ENCODE data around the gene OLFML1.

Gene OLFML1

DNA sequence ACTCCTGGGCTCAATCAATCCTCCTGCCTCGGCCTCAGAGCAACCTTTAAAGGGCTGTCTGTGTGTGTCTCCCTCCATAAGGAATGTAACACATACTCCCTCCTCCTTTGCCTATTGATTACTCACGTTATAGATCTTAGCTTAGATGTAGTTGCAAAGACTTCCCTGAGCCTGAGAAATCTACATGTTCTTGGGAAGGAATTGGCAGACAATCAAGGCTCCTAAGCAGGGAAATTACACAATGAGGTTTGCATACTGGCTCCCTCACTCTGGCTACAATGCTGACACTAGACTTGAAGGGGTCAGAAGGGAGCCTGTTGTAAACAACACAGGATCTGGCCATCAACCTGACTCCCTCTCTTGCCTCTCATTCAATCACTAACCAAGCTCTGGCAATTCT, 5.2 kb upstream of the OLFML1 start:
- no peak for DNase-seq

DNA sequence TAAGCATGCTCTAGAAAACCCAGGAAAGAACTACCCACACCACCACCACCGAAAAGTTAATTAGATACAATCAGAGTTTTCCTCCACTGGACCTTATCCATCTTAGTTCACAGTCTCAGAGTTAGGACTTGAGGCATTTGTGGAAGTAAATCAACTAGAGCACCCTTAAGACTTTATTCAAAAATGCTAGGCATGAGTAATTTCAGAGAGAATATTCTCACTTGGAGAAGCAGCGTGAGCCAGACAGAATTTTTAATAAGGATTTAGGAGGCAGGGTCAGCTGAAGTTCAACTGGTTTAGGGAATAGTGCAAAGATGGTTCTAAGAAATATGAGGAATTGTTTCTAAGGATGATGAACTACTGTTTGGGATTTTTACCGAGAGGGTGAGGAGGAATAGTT, 1.2 kb upstream of the OLFML1 start:
- DNase-seq: no peak

DNA sequence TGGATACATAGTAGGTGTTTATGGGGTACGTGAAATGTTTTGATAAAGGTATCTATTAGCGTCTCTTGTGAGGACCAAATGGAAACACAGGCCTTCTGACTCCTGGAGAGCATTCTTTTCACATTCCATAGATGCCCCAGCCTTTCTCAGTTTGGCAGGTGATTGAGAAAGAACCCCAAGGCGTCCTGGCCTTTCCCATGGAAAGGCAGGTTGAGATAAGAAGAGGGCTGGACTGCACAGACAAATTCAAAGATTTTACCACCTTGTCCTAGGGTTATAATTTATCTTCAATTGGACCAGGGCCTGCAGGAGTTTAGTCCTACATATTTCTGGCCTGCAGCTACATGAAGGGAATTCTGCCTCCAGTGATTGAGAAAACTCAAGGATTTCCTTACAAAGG, 661 bp upstream of the OLFML1 start:
- no peak for DNase-seq

DNA sequence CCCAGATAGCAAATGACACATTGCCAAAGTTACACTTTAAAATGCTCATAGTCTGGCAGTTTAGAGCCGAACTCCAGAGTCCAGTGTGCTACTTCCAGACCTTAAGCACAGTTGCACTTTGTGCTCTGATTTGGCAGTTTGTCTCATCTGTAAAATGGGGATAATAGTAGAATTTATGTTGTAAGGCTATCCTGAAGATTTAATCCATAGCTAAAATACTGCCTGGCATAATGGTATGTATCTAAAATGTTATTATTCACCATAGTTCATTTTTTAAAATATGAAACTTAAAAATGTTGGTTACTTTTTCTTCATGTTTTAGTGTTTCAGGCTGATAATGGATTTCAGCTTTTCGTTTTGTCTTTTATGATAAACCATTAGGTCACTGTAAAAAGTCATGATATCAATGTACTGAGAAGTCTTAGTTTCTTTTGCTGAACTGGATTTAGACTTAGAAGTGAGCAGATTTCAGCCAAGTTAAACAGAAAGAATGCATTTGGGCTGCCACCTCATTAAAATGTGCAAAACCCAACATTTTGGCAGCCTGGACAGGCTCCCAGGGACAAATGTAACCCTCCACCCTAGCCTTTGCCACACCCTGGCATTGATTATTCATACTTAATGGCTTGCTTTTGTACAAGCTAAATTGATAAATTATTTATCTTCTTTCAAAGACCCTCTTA, 933 bp downstream of the OLFML1 start:
- DNase-seq: no peak

DNA sequence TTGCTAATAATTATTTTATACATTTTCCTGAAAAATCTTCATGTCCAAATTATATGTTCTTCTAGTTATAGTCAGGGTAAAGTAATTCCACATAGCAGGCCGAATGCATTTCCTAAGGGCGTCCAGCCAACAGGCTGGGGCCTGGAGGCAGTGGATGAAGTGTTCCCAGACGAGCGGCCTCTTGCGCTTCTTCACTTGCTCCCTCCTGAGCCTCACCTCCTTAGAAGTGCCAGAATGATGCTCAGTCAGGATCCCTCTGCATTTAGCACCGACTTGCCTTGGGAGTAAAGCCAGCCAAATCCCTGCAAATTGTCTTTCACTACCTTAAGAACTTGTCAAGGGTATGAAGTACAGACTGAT, 1.5 kb downstream of the OLFML1 start:
- DNase-seq: no peak

DNA sequence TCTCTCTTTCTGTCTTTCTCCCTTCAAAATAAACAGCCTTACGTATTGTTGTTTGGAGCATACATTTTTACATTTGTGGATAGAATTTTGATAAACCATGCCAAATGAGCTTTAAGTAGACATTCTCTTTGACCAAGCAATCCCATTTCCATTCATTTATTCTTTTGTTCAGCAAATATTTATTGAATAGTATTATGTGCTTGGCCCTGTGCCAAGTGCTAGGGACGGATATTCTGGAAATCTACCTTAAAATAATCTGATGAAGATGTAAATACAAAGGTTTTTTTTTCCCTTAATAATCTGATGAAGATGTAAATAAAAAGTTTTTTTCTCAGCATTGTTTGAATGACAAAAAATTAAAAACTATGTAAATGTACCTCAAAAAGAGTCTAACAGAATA, 2.1 kb downstream of the OLFML1 start:
- DNase-seq: no peak

DNA sequence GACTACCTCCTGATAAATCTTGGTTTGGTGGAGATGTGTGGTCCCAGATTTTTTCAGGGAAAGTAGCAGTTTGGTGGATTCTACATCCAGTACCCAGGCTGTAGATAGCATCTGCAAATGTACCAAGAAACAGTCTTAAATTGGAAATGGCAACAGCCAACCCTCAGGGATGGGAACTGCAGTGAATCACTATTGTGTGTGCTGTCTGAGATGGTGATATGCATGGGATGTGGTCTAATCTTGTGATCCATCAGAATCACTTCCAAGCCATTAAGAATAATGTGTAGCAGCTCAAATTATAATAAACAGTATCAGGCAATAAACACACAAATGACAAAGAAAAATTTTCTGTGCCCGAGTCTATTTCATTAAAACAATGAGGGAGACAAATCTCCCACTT, 3.4 kb downstream of the OLFML1 start:
- DNase-seq: no peak

DNA sequence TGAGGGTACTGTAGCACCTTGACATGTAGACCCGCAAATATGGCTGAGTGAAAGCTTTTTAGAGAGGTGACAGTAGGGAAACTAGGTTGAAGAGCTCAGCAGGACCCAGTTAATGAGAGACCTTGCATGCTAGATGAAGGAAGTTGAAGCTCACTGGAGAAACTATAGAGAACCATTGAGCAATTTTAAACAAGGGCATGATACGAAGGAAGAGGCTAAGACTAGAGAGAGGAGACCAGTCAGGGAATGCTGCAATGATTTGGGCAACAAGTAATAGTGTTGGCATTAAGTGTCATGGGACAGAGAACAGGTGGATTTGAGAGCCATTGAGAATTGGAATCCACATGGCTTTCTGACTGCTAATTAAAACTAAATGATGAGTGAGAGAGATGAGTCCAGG, 4.1 kb downstream of the OLFML1 start:
- no peak for DNase-seq

DNA sequence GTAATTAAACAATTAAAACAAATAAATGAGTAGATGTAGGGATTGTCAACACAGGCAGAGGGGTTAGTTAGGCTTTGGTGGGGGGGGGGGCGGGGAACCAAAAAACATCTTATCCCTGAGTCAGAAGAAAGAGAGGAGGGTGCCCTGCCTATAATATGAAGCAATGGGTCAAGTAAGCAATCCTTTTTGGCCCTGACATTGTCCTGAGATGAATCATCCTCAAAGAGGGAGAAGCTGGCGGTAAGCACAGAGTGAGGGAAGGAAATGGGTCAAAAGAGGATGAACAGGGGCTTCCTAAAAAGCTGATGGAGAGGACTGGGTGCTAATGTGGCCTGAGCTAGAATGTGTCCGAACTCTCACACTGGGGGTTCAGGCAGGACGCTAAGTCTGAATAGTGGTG, 4.7 kb downstream of the OLFML1 start:
- no peak for DNase-seq

DNA sequence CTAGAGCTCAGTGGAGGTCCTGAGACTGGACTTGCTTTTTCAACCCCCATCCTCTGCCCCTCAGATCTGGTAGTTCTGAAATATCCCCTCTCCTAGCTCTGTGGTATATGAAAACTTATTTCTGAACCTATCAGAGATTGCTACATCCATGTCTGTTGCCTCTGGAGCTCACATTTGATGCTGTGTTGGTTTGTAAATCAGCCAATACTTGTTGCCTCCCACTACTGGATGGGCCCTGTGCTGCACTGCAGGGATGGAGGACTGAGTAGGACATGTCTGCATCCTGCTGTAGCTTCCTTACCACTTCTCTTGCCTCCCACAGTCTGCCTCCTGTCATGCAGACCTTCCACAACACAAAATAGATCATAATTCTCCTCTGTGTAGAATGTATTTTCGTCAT, 5.2 kb downstream of the OLFML1 start:
- peak in 1 of 58 donors; percentile 15 for DNase-seq

DNA sequence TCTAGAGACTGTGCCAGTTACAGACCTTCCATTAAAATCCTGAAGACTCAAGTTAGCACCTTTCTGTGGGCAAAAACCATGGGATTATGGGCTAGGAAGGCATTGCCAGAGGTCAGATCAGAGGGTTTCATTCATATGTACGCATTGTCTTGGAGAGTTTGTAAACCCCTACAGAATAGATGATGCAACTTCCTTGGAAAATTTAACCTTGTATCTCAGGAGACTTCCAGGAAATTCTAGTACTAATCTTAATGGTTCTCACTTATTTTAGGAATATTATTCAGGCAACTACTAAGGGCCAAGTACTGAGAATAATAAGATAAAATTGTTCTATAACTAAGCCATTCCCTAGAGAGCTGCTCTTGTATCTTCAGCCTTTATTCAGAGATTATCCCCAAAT, 6.9 kb downstream of the OLFML1 start:
- DNase-seq: no peak

DNA sequence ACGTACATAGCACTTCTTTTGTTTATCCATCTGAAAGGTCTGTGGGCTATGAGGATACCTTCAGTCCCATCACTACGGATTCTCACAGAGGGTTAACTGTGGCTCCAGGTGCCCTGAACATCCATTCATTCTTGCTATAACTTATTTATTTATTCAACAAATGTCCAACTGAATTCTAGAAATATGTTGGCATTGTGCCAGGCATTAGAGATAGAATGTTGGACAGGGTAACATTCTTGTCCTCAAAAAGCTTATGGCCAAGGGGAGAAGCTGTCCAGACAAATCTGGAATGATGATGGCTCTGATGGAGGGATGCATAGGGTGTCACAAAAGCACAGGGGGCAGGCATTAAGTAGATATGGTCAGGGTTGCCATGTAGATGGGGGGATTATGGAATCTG, 8.4 kb downstream of the OLFML1 start:
- no peak for DNase-seq

DNA sequence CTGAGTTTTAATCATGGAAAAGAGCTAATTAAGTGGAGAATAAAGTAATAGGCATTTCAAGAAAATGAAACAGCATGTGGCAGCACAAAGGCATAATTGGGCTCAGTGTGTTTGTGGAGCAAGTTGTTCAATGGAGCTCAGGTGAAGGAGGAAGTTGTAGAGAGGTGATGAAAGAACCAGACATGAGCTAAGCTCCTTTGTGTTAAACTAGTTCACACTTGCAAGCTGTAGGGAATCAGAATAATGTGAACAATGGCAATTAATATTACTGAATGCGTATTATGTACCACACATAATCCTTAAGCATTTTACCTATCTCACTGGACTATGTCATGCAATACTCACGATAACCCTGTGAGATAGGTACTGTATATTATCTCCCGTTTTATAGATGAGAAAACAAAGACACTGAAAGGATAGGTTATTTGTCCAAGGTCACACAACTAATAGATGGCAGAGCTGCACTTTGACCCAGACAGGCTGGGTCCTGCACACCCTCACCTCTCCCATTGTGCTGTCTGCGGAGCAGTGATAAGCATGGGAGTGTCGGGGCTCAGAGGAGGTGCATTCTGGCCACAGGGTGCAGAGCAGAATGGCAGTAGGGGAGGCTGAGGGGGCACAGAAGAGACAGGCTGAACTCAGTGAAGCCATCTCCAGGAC, 8.9 kb downstream of the OLFML1 start:
- DNase-seq: no peak

DNA sequence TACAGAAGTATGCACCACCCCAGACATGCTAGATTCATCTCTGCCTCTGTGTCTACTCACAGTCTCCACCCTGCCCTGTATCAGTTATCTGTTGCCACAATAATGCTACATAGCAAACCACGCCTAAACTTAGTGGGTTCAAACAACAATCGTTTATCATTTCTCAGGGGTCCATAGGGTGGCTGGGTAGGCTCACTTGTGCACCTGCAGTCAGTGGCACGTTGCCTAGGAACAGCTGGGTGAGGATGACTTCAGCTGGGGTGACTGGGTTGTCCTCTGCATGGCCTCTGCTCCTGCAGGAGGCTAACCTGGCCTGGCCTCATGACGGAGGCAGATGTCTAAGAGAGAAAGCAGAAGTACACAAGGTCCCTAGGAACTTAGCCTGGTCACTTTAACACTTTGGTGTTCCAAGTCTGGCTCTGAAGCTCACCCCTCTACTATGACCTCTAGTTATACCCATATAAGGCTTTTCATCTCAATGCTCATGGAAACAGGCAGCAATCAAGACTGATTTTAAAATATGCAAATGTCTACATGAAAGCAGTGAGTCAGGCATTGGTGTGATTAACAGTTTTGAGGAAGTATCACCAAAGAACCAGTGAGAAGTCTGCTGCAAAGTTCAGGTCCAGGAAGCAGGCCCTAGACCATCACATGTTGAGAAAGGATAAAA, 10.7 kb downstream of the OLFML1 start:
- DNase-seq: peak in 2 of 58 donors; percentile 9 to 24

DNA sequence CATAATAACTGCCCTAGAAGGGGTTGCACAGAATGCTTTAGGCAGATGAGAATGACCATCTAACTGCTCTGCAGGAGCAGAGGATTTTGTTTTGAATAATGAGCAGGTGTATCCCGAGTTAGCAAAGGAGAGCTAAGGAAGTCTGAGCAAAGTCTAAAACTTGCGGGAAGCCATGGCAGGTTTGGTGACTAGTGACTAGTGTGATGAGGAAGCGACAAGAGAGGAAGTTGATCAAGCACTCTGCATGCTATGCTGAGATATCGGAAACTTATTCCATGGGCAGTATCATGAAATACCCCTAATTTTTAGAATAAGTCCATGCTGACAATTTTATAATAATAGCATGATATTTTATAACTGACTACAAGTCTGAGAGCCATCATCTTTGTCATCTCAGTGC, 12.9 kb downstream of the OLFML1 start:
- no peak for DNase-seq

DNA sequence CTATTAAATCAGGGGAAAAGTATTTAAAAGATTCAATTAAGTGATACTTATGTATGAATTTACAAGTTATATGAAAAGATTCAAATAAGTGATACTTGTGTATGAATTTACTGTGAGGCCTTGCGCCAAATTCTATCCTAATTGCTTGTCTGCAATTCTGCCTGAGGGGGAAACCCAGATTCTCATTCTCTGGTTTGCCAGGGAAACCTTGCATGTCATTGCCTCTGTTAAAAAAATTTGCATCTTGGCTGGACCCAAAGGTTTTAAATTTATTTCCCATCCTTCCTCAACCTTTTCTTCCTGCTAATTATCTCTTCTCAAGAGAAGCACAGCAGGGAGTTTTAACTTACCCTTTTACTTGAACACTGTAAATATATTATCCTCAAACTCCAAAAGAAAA, 13.8 kb downstream of the OLFML1 start:
- no peak for DNase-seq

DNA sequence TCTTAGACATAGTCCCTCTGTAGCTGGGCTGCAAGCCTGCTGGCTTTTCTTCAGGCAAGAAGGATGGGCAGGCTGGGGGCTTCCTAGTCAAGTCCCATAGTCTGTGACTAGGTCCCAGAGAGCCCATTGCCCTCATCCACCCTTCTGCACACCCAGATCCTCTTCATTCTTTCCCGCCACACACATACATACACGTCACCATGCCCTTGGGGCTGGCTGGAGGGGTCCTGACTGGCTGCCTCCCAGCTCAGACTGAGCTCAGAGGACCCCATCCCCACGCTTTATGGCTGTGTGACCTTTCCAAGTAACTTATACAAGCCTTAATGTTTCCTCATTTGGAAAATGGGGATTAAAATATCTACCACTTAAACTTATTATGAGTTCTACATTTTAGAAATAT, 14.9 kb downstream of the OLFML1 start:
- DNase-seq: no peak

DNA sequence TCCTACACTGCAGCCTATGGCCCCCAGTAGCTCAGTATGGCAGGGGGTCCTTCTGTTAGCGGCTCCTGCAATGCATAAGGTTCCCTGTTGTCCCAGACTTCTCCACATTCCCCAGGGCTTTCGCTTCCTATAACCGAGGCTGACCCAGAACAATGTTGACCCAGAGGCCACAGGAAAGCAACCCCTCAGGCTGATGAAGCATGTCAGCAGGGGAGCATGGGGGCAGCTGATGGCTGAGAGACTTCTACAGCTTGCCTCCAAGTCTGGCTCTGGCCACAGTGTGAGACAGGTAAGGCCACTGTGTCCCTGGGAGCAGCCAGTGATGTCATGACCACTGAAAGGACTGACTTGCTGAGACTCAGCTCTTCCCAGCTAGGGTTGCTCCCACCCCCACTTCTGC, 15.9 kb downstream of the OLFML1 start:
- no peak for DNase-seq

DNA sequence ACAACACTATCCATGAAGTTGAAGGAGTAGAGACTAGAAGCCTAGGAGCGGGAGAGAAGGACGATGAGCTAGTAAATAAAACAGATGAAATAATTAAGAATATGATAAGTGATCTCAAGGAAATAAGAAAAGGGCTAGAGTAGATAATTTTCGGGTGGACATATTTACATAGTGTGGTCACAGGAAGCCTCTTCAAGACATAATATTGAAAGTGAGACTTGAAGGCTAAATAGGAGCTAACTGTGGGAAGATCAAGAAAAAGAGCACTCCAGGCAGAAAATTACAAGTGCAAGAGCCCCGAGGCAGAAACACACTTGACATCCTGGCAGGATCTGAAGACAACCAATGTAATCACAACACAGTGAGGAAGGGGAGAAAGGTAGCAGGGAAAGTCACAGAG, 16.6 kb downstream of the OLFML1 start:
- DNase-seq: no peak

DNA sequence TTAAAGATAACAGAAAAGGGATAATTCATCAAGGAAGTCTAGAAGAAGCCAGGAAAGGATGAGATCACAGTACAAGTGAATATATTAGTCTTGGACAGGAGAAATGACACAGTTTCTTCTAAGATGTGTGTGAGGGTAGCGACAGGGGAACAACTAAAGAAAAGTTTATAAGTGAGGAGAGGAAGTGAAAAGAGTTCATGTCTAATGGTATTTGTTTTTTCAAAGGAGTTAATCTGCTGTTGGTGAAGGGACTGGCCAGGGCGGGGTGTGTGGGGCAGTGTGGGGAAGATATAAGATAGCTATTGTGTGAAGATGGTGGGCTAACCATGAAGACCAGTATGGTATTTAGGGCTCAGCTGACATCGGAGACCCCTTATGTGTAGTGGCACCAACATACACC, 20.9 kb downstream of the OLFML1 start:
- no peak for DNase-seq

DNA sequence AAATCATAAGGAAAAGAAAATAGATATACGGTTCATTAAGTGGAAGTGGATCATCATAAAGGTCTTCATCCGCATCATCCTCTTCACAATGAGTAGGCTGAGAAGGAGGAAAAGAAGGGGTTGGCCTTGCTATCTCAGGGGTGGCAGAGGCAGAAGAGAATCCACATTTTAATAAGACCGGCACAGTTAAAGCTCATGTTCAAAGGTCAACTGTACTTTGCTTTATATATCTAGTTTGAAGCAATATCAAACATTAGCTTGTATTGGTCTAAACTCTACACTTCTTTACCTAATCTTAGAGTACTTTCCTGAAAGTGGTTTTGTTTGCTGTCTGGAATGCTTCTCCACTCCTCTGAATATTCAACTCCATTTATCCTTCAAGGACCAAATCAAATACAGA, 22.8 kb downstream of the OLFML1 start:
- DNase-seq: no peak

DNA sequence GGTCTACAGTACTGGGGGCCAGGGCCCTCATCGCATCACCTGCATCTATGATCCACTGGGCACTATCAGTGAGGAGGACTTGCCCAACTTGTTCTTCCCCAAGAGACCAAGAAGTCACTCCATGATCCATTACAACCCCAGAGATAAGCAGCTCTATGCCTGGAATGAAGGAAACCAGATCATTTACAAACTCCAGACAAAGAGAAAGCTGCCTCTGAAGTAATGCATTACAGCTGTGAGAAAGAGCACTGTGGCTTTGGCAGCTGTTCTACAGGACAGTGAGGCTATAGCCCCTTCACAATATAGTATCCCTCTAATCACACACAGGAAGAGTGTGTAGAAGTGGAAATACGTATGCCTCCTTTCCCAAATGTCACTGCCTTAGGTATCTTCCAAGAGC, 24.7 kb downstream of the OLFML1 start:
- DNase-seq: no peak

DNA sequence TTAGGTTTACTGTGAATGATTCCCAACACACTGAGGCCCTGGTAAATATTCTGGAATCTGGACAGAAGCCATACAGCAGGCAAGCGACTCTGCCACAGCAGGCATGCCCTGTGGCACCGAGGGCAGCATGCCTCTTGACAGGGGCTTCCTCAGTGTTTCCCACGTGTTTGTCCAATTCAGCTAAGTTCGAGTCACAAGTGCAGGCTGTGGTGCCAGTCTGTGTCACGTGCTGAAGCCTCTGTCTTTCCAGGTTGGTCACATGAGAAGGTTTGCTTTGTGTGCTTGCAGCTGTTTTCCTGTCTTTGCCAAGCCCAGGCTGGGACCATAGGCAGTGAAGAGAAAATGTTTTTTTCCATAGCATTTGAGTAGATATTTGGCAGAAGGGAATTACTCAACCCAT, 26.1 kb downstream of the OLFML1 start:
- DNase-seq: peak in 54 of 58 donors; percentile 8 to 87 (median 60)

Data from anterior cingulate cortex (tissue), 58 donors.